WI38 (cell line): ENCODE results near the gene CEP85.

Experiments
- H3K4me3 ChIP-seq: 2 replicates; pipeline ENCODE4 v1.5.1; 2011; ENCODE audit warnings: low read depth, mild to moderate bottlenecking, control low read depth, low read length
- TF ChIP-seq, protein P1 (sequence below): IDR thresholded peaks from 2 replicates; pipeline ENCODE4 v1.5.1; 2012; ENCODE audit warnings: low read depth, mild to moderate bottlenecking, control low read depth, low read length

The CEP85 gene

DNA sequence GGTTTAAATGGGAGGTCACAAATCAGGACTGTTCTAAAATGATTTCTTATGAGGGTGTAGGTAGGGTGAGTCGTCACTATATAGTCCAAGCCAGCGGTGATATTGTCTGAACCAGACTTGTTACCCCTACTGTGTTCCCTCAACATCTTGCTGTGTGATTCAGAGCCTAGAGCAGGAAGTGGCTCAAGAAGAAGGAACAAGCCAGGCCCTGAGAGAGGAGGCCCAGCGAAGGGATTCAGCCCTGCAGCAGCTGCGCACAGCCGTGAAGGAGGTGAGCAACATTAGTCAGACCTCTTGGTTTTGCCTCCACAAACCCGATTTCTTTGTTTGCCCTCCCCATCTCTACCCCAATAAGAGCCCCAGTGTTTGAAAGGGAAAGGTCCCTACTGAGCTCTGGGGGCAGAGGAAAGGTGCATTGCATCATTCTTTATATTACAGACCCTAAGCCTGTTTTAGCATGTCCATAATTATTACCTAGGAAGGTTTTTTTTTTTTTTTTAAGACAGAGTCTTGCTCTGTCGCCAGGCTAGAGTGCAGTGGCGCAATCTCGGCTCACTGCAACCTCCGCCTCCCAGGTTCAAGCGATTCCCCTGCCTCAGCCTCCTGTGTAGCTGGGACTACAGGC, 40.9 kb downstream of the CEP85 start:
- TF ChIP-seq, protein P1, sequence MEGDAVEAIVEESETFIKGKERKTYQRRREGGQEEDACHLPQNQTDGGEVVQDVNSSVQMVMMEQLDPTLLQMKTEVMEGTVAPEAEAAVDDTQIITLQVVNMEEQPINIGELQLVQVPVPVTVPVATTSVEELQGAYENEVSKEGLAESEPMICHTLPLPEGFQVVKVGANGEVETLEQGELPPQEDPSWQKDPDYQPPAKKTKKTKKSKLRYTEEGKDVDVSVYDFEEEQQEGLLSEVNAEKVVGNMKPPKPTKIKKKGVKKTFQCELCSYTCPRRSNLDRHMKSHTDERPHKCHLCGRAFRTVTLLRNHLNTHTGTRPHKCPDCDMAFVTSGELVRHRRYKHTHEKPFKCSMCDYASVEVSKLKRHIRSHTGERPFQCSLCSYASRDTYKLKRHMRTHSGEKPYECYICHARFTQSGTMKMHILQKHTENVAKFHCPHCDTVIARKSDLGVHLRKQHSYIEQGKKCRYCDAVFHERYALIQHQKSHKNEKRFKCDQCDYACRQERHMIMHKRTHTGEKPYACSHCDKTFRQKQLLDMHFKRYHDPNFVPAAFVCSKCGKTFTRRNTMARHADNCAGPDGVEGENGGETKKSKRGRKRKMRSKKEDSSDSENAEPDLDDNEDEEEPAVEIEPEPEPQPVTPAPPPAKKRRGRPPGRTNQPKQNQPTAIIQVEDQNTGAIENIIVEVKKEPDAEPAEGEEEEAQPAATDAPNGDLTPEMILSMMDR: no peak
- no peak overlapping the region for H3K4me3 ChIP-seq

DNA sequence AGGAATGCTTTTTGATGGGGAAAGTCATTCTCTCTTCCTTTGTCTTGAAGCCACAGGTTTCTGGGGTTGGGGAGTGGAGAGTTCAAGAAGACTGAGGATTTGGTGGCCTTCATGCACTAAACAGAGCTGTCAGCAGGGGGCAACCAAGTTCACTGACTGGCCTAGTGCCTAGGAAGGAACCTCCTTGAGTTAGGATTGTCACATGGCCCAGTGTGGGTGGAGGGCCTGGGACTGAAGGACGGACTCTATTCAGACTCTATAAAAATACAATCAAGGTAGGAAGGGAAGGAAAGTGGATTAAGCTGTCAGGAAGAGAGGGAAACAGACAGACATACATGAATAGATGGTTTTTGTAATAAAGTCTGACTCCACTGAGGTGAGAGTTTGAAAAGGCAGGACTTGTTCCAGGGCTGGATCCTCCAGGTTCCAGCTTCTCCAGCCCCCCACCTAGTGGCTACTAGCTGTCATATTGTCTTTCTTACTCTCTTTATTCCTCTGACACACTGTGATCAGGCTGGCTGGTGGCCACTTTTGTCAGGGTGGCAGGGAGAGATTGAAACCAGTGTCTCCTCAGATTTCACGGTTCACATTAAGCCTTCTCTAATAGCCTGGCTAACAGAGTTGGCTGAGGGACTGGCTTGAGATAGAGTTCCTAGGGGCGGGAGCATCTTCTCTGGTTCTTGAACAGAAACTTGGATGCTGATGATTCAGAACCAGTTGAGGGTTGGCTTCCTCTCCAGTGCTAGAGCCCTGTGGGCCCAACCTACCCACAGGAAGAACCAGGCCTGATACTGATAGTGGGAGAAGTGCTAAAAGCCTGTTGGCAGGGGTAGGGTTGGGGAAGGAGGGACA, 41.8 kb downstream of the CEP85 start:
- H3K4me3 ChIP-seq: no peak overlapping the region

DNA sequence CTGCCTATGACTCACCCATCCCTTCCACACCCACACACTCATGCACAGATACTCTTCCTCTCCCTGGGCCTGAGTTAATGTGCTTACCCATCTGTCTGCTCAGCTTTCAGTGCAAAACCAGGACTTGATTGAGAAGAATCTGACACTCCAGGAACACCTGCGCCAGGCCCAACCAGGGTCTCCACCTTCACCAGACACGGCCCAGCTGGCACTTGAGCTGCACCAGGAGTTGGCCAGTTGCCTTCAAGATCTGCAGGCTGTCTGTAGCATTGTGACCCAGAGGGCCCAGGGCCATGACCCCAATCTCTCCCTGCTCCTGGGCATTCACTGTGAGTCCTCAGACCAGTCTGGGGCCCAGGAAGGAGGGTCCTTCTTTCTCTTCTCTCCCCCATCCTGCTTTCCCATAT, 42.4 kb downstream of the CEP85 start:
- TF ChIP-seq, protein P1: no peak
- H3K4me3 ChIP-seq: no peak overlapping the region

More for the DNA sequence above, 41.8 kb downstream of the CEP85 start:
- TF ChIP-seq, protein P1: peak; percentile 68

DNA sequence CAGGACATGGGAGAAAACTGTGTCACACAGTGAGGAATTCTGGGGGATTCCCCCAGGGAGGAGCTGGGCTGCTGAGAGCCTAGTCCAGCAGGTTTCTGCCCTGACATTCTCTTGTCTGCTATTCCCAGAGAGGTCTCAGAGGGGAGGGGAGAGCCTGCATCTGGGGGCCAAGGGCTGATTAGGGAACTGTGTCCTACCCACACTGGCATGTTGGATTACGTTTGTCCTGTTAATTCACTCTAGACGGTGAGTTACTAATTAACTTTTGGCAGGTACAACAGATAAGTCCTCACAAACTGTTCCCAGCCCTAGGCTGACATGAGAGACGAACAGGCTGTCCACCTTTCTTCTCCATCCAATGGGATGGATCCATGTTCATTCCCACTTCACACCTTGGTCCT, 43.3 kb downstream of the CEP85 start:
- TF ChIP-seq, protein P1: no peak
- H3K4me3 ChIP-seq: no peak overlapping the region

DNA sequence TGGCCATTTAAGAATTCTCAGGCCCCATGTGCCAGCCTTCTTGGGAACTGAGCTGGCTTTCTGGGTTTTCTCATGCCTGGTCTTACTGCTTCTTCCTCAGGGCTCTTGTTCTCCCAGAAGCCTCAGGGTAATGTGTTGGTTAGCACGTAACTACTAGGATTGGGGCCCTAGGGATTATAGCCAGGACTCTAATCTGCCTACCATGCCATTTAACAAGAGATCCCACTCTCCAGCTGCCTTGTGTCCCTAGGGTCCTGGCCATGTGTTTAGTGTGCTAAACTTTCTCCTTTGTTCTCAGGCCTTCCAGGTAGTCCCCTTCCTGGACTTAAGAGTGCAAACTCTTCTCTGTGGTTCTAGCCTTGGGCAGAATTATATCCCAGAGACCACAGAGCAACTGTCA, 43.7 kb downstream of the CEP85 start:
- TF ChIP-seq, protein P1: no peak
- no peak overlapping the region for H3K4me3 ChIP-seq

DNA sequence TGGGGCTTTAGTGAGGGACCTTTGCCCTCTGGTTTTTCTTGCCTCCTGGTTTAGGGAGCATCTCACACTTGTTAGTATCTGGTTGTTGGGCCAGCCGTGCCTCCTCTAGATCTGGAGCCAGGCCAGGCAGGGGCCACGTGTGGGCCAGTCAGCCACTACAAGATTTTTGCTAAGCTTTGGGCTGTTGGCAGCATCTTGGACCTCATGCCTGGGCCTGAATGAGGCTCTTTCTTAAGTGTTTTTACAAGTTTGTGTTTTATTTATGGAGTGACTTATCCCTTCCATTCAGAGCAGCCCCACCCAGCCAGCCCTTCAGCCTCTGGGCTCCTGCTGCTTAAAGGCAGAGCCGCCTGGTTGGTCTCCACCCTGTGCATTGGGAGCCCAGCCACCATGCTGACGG, 44.3 kb downstream of the CEP85 start:
- H3K4me3 ChIP-seq: no peak overlapping the region
- TF ChIP-seq, protein P1: no peak
